B cell (primary cell): ENCODE data around the gene SGPP2. TPM values are rescaled to one million over a fixed set of nuclear protein-coding genes. Genes with fewer than 3 reads are reported as not detected.
"Not testable (repeated sequence)": the region's sequence is repeated elsewhere in the genome, so short reads cannot be mapped to it uniquely, and the experiment has no call there.

Source experiments
- ATAC-seq: fragments of 200-7000 bp; cut with Tn5 transposase; one replicate; pipeline ENCODE4 v1.10.0; 2021; ENCODE audit warnings: low read depth, mild to moderate bottlenecking, moderate number of reproducible peaks, moderate library complexity
- CTCF ChIA-PET: fragments of 350-600 bp; sonication (Branson Sonifier 250); formaldehyde crosslinking; loops from one replicate; lab custom pipeline; 2021; ENCODE audit warnings: antibody characterized with exemption, inconsistent platforms; lab: Charles Lee
- POLR2A ChIA-PET: fragments of 350-600 bp; sonication (Branson Sonifier 250); formaldehyde crosslinking; loops from one replicate; lab custom pipeline; 2021; ENCODE audit warnings: antibody characterized with exemption; lab: Charles Lee
- DNase-seq: peaks from one replicate; pipeline ENCODE4 v3.0.0; 2013
- H2AFZ ChIP-seq: 2 replicates; pipeline ENCODE4 v1.6.1; 2012; ENCODE audit warnings: mild to moderate bottlenecking, low read depth, low read length; ENCODE audit not compliant: insufficient read depth, poor library complexity, severe bottlenecking
- H3K27ac ChIP-seq, 2 donors: 1 replicate in 1 of 2; 2 replicates in 1 of 2; pipeline ENCODE4 v1.5.1; 2012 to 2013; ENCODE audit warnings: low read length in 2 of 2, mild to moderate bottlenecking in 2 of 2, moderate library complexity in 1 of 2
- H3K27me3 ChIP-seq, 4 experiments: fragments of 200-600 bp in 1 of 4; sonication (generic) in 1 of 4; replicated peaks in 1 of 4; 1 replicate in 2 of 4; 2 replicates in 2 of 4; pipeline versions ENCODE4 v1.6.1 to v1.7.0; 2013 to 2016; ENCODE audit warnings: low read length in 3 of 4, mild to moderate bottlenecking in 2 of 4, mixed read lengths in 1 of 4, moderate library complexity in 1 of 4; ENCODE audit not compliant: insufficient read depth in 4 of 4, control insufficient read depth in 3 of 4; ENCODE audit errors: control extremely low read depth in 1 of 4
- H3K36me3 ChIP-seq, 2 experiments: replicated peaks in 1 of 2; 1 replicate in 1 of 2; 2 replicates in 1 of 2; pipeline versions ENCODE4 v1.6.1 to v1.7.1; 2013; ENCODE audit warnings: low read length in 1 of 2; ENCODE audit not compliant: insufficient read depth in 2 of 2, control insufficient read depth in 1 of 2; ENCODE audit errors: control extremely low read depth in 1 of 2, extremely low read depth in 1 of 2
- H3K4me1 ChIP-seq, 2 donors: fragments of 200-600 bp in 1 of 2; sonication (generic) in 1 of 2; 1 replicate in 1 of 2; 2 replicates in 1 of 2; pipeline versions ENCODE4 v1.5.1 to v1.6.1; 2013 to 2017; ENCODE audit warnings: low read length in 2 of 2; ENCODE audit not compliant: control insufficient read depth in 2 of 2, insufficient read depth in 2 of 2
- H3K4me2 ChIP-seq: replicated peaks from 2 replicates; pipeline ENCODE3; 2012; ENCODE audit warnings: mild to moderate bottlenecking, low read depth, low read length; ENCODE audit not compliant: poor library complexity, severe bottlenecking
- H3K4me3 ChIP-seq, 5 experiments: fragments of 200-600 bp in 1 of 5; sonication (generic) in 1 of 5; 1 replicate in 3 of 5; 2 replicates in 2 of 5; pipeline versions ENCODE4 v1.5.1 to v1.7.0; 2011 to 2016; ENCODE audit warnings: low read length in 4 of 5, mild to moderate bottlenecking in 4 of 5, low read depth in 2 of 5, control low read depth in 1 of 5, moderate library complexity in 1 of 5; ENCODE audit not compliant: insufficient read depth in 1 of 5; ENCODE audit errors: control extremely low read depth in 1 of 5, extremely low read depth in 1 of 5
- H3K79me2 ChIP-seq: fragments of 200-600 bp; sonication (generic); one replicate; pipeline ENCODE4 v1.6.0; 2016; ENCODE audit warnings: low read length; ENCODE audit not compliant: control insufficient read depth, insufficient read depth
- H3K9ac ChIP-seq: fragments of 200-600 bp; sonication (generic); 2 replicates; pipeline ENCODE4 v1.6.1; 2017; ENCODE audit warnings: mild to moderate bottlenecking, low read length, moderate library complexity
- H3K9me3 ChIP-seq, 3 donors: one replicate each; pipeline versions ENCODE4 v1.6.1 to v1.7.1; 2013; ENCODE audit warnings: low read length in 2 of 3; ENCODE audit not compliant: control insufficient read depth in 2 of 3, insufficient read depth in 1 of 3; ENCODE audit errors: control extremely low read depth in 1 of 3
- H4K20me1 ChIP-seq: 2 replicates; pipeline ENCODE4 v1.6.0; 2012; ENCODE audit warnings: mild to moderate bottlenecking, low read length; ENCODE audit not compliant: insufficient read depth, control insufficient read depth, poor library complexity, severe bottlenecking
- H3K27ac Mint-ChIP-seq: one replicate; pipeline ENCODE4 v1.8.0; 2021; ENCODE audit warnings: mixed read lengths
- H3K27me3 Mint-ChIP-seq: one replicate; pipeline ENCODE4 v1.8.0; 2021; ENCODE audit warnings: mixed read lengths
- H3K4me1 Mint-ChIP-seq: one replicate; pipeline ENCODE4 v1.8.0; 2021; ENCODE audit warnings: mixed read lengths
- H3K4me3 Mint-ChIP-seq: one replicate; pipeline ENCODE4 v1.8.0; 2021; ENCODE audit warnings: mixed read lengths
- H3K9me3 Mint-ChIP-seq: one replicate; pipeline ENCODE4 v1.8.0; 2022; ENCODE audit warnings: mixed read lengths; ENCODE audit not compliant: insufficient read depth
- EZH2 ChIP-seq: IDR thresholded peaks from 2 replicates; pipeline ENCODE4 v1.6.1; 2012; ENCODE audit warnings: borderline replicate concordance, low read depth, mild to moderate bottlenecking, moderate library complexity, low read length; ENCODE audit not compliant: insufficient read depth, poor library complexity, severe bottlenecking
- WGBS: methylation state at CpG from one replicate; pipeline ENCODE4 v1.1.5; 2013; ENCODE audit warnings: missing lambda C conversion rate; ENCODE audit not compliant: insufficient coverage; 5-methylcytosine and 5-hydroxymethylcytosine counted together
- intact Hi-C: fragments of 100-400 bp; cut with micrococcal nuclease; formaldehyde crosslinking; loops from one replicate; pipeline ENCODE4 v1.10.0; 2022
- polyA plus RNA-seq: library from polyadenylated mRNA; depleted of rRNA; stranded (reverse); fragments of >200 nt; gene quantifications from 2 replicates; pipeline ENCODE4 v1.2.3, GENCODE V29; 2012
- total RNA-seq, 2 donors: library from RNA; stranded (reverse); fragments of 120-200 nt in 1 of 2; gene quantifications; 1 replicate in 1 of 2; 2 replicates in 1 of 2; pipeline versions ENCODE4 v1.2.3 to v1.2.4, GENCODE V29; 2013 to 2022
- TF ChIP-seq, protein P1 (sequence below): fragments of 200-600 bp; IDR thresholded peaks from one replicate; pipeline ENCODE4 v1.8.0; 2022; ENCODE audit warnings: antibody characterized with exemption, mild to moderate bottlenecking

SGPP2 gene
- total and polyA plus RNA-seq, 2 donors (not counting 1 experiment from before 2014, with no cell fraction given): 1.5 to 7.7 TPM

- 86% methylated on average over 2 of the region's 3 CpGs for WGBS
- Mint-ChIP-seq H3K27me3 (no peaks in the 10 kb centered on the region), H3K27ac (no peak overlapping the region), H3K4me1 (peaks cover 6% of the 10 kb centered on the region), H3K9me3 (no peaks in the 10 kb centered on the region), H3K4me3 (no peak overlapping the region)
- Histone ChIP-seq H3K27me3 (no peaks in the 10 kb centered on the region), H2AFZ (no peak overlapping the region), H3K4me1 (no peaks in the 10 kb centered on the region), H3K36me3 (peaks cover 8 to 9% of the 10 kb centered on the region in 2 experiments), H4K20me1 (no peaks in the 10 kb centered on the region), H3K9ac (no peak overlapping the region), H3K9me3 (no peaks in the 10 kb centered on the region), H3K4me2 (no peak overlapping the region), H3K4me3 (no peak overlapping the region), H3K27ac (no peak overlapping the region), H3K79me2 (no peaks in the 10 kb centered on the region)
- no peak for ATAC-seq
- intact Hi-C loops: no loop called here
- DNase-seq: no peak
- ChIA-PET CTCF (no interaction called here), POLR2A (no interaction called here)
- TF ChIP-seq, protein P1, sequence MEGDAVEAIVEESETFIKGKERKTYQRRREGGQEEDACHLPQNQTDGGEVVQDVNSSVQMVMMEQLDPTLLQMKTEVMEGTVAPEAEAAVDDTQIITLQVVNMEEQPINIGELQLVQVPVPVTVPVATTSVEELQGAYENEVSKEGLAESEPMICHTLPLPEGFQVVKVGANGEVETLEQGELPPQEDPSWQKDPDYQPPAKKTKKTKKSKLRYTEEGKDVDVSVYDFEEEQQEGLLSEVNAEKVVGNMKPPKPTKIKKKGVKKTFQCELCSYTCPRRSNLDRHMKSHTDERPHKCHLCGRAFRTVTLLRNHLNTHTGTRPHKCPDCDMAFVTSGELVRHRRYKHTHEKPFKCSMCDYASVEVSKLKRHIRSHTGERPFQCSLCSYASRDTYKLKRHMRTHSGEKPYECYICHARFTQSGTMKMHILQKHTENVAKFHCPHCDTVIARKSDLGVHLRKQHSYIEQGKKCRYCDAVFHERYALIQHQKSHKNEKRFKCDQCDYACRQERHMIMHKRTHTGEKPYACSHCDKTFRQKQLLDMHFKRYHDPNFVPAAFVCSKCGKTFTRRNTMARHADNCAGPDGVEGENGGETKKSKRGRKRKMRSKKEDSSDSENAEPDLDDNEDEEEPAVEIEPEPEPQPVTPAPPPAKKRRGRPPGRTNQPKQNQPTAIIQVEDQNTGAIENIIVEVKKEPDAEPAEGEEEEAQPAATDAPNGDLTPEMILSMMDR: no peak
Measured at GRCh38 chr2:222577341-222577740, 153.0 kb downstream of the SGPP2 start.

DNA sequence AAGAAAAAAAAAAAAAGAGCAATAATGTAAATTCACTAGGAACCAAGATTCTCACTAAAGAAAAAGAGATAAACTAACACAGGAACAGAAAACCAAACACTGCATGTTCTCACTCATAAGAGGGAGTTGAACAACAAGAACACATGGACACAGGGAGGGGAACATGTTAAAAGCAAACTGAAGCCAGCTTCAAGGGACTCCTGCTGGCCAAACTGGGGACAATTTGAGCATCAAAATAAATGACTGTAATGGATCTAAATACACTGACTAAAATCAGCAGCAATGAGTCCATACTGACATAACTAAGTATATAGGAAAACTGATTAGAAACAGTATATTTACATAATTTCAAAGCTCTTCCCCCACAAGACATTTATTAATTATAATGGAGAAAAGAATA is 158.6 kb downstream of the SGPP2 start:
- Histone ChIP-seq H4K20me1 (no peaks in the 10 kb centered on the region), H3K4me1 (no peaks in the 10 kb centered on the region), H3K4me3 (no peak overlapping the region), H3K36me3 (peaks cover 0 to 7% of the 10 kb centered on the region in 2 experiments), H3K9ac (no peak overlapping the region), H3K27me3 (no peaks in the 10 kb centered on the region), H3K79me2 (no peaks in the 10 kb centered on the region), H3K4me2 (no peak overlapping the region), H3K27ac (no peak overlapping the region), H2AFZ (no peak overlapping the region), H3K9me3 (peaks cover 0 to 7% (median 0%) of the 10 kb centered on the region in 3 donors)
- Mint-ChIP-seq H3K4me3 (no peak overlapping the region), H3K27me3 (no peaks in the 10 kb centered on the region), H3K9me3 (no peaks in the 10 kb centered on the region), H3K4me1 (peaks cover 6% of the 10 kb centered on the region), H3K27ac (no peak overlapping the region)
- ATAC-seq: no peak
- DNase-seq: no peak
- intact Hi-C loops: no loop called here
- ChIA-PET POLR2A (no interaction called here), CTCF (interaction anchor here (0.7 to 2.2 kb wide), 3 partner anchors 43 to 265 kb away, joined by 3 to 5 read pairs (median 4); no protein-coding TSS in a partner anchor)
- no peak for TF ChIP-seq EZH2
- TF ChIP-seq, protein P1: no peak

GRCh38 chr2:222584589-222584988 is 160.2 kb downstream of the SGPP2 start:
- H3K9me3 ChIP-seq, H3K36me3 ChIP-seq, POLR2A ChIA-PET, H4K20me1 ChIP-seq, H3K27me3 Mint-ChIP-seq, H2AFZ ChIP-seq, H3K79me2 ChIP-seq, DNase-seq, H3K4me3 ChIP-seq, H3K27me3 ChIP-seq, ATAC-seq, H3K9ac ChIP-seq, CTCF ChIA-PET, H3K27ac ChIP-seq, H3K9me3 Mint-ChIP-seq, H3K4me1 ChIP-seq, H3K4me2 ChIP-seq, intact Hi-C loops, H3K4me1 Mint-ChIP-seq, H3K4me3 Mint-ChIP-seq, H3K27ac Mint-ChIP-seq: not testable (repeated sequence)
- 98% methylated on average over 8 of the region's 8 CpGs for WGBS
